ENCODE measurements around the gene LAMP5. TPM values are rescaled to one million over a fixed set of nuclear protein-coding genes. Genes with fewer than 3 reads are reported as not detected.

The LAMP5 gene
- total RNA-seq, 4 donors from 2014 or later, result not detected

GRCh38 chr20:9574776-9575175 is 60.4 kb downstream of the LAMP5 start:
- no peaks in the 10 kb centered on the region for H3K9me3 ChIP-seq
- no peak for ATAC-seq
- 76 to 77% methylated on average over 3 of the region's 3 CpGs for WGBS, 2 donors (ENCODE audit: low coverage in 1 of 2)
- no peak for TF ChIP-seq EP300 (IDR thresholded peaks at IDR 0.05)
- TF ChIP-seq POLR2AphosphoS5 (IDR thresholded peaks at IDR 0.05), result no peak
- TF ChIP-seq POLR2A (IDR thresholded peaks at IDR 0.05), result no peak
- TF ChIP-seq, protein P1, sequence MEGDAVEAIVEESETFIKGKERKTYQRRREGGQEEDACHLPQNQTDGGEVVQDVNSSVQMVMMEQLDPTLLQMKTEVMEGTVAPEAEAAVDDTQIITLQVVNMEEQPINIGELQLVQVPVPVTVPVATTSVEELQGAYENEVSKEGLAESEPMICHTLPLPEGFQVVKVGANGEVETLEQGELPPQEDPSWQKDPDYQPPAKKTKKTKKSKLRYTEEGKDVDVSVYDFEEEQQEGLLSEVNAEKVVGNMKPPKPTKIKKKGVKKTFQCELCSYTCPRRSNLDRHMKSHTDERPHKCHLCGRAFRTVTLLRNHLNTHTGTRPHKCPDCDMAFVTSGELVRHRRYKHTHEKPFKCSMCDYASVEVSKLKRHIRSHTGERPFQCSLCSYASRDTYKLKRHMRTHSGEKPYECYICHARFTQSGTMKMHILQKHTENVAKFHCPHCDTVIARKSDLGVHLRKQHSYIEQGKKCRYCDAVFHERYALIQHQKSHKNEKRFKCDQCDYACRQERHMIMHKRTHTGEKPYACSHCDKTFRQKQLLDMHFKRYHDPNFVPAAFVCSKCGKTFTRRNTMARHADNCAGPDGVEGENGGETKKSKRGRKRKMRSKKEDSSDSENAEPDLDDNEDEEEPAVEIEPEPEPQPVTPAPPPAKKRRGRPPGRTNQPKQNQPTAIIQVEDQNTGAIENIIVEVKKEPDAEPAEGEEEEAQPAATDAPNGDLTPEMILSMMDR (IDR thresholded peaks at IDR 0.05), result no peak
- no peak overlapping the region for H3K4me3 ChIP-seq
- H3K27ac ChIP-seq, result no peak overlapping the region
- no peaks in the 10 kb centered on the region for H3K4me1 ChIP-seq
- H3K27me3 ChIP-seq, result peaks cover 36% of the 10 kb centered on the region
- no peaks in the 10 kb centered on the region for H3K36me3 ChIP-seq

DNA sequence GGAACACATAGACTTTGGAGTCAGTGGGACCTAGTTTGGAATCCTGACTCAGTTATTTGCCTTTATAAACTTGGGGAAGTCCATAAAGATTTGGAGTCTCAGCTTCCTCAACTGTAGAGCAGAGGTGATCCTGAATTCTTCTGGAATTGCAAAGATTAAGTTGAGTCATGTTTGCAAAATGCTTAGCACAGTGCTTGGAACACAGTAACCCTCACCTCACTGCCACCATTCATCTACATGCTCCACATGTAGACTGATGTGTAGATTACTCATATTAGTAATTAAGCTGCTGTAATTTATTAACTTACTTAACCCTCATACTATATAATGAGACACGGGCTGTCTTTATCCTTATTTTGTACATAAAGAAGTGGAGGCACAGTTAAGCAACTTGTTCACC is 61.4 kb downstream of the LAMP5 start:
- H3K4me3 ChIP-seq, result no peak overlapping the region
- H3K27ac ChIP-seq, result no peak overlapping the region
- TF ChIP-seq EP300 (IDR thresholded peaks at IDR 0.05), result no peak
- TF ChIP-seq POLR2AphosphoS5 (IDR thresholded peaks at IDR 0.05), result no peak
- TF ChIP-seq POLR2A (IDR thresholded peaks at IDR 0.05), result no peak
- TF ChIP-seq, protein P1 (IDR thresholded peaks at IDR 0.05), result no peak
- peaks cover 34% of the 10 kb centered on the region for H3K27me3 ChIP-seq
- no peaks in the 10 kb centered on the region for H3K36me3 ChIP-seq
- H3K9me3 ChIP-seq, result no peaks in the 10 kb centered on the region
- no peaks in the 10 kb centered on the region for H3K4me1 ChIP-seq
- ATAC-seq, result no peak
- 82 to 91% methylated on average over 1 of the region's 1 CpG for WGBS, 2 donors (ENCODE audit: low coverage in 1 of 2)

DNA sequence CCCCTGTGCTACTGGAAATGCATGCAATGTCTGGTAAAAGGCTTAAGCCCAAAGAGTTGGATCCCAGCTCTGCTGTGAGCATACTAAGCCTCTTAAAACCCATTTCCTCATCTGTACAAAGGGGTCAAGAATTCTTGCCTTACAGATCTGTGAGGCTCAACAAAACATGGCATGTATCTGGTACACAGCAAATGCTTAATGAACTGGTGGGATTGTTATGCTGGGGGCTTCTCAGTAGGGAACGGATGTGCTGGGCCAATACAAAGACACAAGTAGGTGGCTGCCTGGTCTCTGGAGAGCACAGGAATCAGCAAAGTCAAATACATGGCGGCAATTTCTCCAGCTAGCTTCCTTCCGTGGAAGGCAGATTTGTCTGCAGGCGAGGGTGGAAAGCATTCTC is 62.3 kb downstream of the LAMP5 start:
- no peaks in the 10 kb centered on the region for H3K36me3 ChIP-seq
- 75 to 83% methylated on average over 3 to 4 of the region's 4 CpGs for WGBS, 2 donors (ENCODE audit: low coverage in 1 of 2)
- H3K27me3 ChIP-seq, result peaks cover 26% of the 10 kb centered on the region
- H3K9me3 ChIP-seq, result no peaks in the 10 kb centered on the region
- ATAC-seq, result no peak
- H3K4me1 ChIP-seq, result no peaks in the 10 kb centered on the region
- H3K27ac ChIP-seq, result no peak overlapping the region
- TF ChIP-seq POLR2A (IDR thresholded peaks at IDR 0.05) (no peak), POLR2AphosphoS5 (IDR thresholded peaks at IDR 0.05) (no peak), EP300 (IDR thresholded peaks at IDR 0.05) (no peak)
- TF ChIP-seq, protein P1 (IDR thresholded peaks at IDR 0.05), result no peak
- no peak overlapping the region for H3K4me3 ChIP-seq

- no peaks in the 10 kb centered on the region for H3K36me3 ChIP-seq
- H3K9me3 ChIP-seq, result no peaks in the 10 kb centered on the region
- H3K4me3 ChIP-seq, result no peak overlapping the region
- H3K27me3 ChIP-seq, result peaks cover 25% of the 10 kb centered on the region
- 80 to 90% methylated on average over 7 of the region's 7 CpGs for WGBS, 2 donors (ENCODE audit: low coverage in 1 of 2)
- ATAC-seq, result no peak
- TF ChIP-seq POLR2AphosphoS5 (IDR thresholded peaks at IDR 0.05) (no peak), POLR2A (IDR thresholded peaks at IDR 0.05) (no peak), EP300 (IDR thresholded peaks at IDR 0.05) (no peak)
- TF ChIP-seq, protein P1 (IDR thresholded peaks at IDR 0.05), result no peak
- H3K4me1 ChIP-seq, result no peaks in the 10 kb centered on the region
- H3K27ac ChIP-seq, result no peak overlapping the region
Observed at GRCh38 chr20:9577397-9577796, 63.0 kb downstream of the LAMP5 start.

DNA sequence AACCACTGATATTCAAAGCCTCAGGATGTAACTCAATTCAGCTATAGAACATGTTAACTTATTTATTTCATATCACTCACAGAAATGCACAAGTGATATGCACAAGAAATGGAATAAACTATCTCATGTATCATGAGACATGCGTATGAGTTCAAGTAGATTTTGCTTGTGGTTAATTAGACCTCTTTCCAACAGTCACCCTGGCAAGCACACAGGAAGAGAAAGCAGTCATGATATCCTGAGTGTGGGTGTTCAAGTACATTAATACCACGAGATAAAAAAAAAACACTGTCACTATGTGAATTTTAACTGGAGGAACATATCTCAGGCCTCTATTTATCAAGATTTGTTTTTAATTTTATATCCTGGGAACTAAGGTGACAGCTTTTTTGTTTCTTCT is 64.2 kb downstream of the LAMP5 start:
- H3K27ac ChIP-seq, result no peak overlapping the region
- peaks cover 25% of the 10 kb centered on the region for H3K27me3 ChIP-seq
- no peak overlapping the region for H3K4me3 ChIP-seq
- 38 to 63% methylated on average over 2 of the region's 2 CpGs for WGBS, 2 donors (ENCODE audit: low coverage in 1 of 2)
- no peaks in the 10 kb centered on the region for H3K4me1 ChIP-seq
- no peak for ATAC-seq
- no peaks in the 10 kb centered on the region for H3K9me3 ChIP-seq
- H3K36me3 ChIP-seq, result no peaks in the 10 kb centered on the region
- TF ChIP-seq POLR2AphosphoS5 (IDR thresholded peaks at IDR 0.05) (no peak), EP300 (IDR thresholded peaks at IDR 0.05) (no peak), POLR2A (IDR thresholded peaks at IDR 0.05) (no peak)
- TF ChIP-seq, protein P1 (IDR thresholded peaks at IDR 0.05), result no peak

Data from gastroesophageal sphincter (tissue), 4 donors.